Measurements from ENCODE around the gene TAF8.

TAF8 gene

GRCh38 chr6:42125663-42126062 is 75.3 kb downstream of the TAF8 start:
- DNase-seq: no peak

DNA sequence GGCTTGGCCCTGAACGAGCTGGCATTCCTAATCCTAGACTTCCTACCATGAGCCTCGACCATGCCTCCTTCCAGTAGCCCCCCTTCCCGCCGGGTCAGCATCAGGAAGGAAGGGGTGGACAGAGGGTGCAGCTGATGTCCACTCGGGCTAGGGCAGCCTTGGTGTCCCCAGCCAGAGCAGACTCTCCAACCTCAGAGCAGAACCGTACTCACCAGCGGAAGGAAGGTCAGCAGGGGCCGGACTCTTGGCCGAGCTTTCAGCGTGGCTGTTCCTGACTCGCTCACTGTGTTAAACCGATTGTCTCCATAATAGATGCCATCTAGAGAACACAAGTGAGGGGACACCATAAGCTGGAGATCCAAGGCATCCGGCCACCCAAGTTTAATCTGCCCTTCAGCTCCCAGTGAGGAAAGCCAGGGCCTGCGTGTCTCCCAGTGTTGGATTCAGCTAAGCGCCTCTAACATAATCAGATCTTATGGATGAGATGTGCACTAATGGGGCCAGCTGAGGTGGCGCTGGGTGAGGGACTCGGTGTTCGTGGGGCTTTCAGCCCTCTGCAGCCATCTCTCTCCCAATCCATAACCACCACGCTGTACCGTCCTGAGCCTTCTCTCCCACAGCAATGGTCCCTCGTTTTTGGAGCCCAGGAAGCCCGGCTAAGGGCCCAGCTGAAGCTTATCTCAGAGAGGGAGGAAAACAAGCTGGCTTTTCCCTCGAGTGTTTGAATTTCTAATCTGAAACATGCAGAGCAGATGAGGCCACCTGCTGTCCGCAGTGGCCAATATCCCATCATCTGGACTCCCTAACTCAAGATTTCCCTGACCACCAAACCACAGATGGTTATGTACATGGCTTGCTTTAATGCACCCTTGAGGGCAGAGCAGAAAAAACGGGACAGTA is 78.4 kb downstream of the TAF8 start:
- DNase-seq: no peak

- no peak for DNase-seq
Measured at GRCh38 chr6:42129360-42129676, 79.0 kb downstream of the TAF8 start.

GRCh38 chr6:42131531-42131930 is 81.2 kb downstream of the TAF8 start:
- no peak for DNase-seq

DNA sequence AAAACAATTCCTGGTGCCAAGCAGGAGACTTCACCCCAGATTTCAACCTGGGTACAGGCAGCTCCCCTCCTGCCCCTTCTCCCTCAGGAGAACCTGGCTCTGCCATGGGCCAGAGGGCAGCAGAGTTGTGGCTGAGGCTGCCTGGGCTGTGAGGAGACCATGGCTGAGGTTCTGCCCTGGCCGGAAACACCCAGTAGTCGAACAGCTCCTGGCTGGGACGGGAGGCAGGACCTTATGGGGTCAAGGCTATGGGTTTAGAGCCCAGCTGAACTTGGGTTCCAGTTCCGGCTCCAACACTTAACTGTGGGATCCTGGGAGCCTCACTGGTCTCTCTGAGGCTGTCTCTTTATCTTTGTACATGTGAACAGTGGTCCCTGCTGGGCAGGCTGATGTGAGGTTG is 83.6 kb downstream of the TAF8 start:
- no peak for DNase-seq

DNA sequence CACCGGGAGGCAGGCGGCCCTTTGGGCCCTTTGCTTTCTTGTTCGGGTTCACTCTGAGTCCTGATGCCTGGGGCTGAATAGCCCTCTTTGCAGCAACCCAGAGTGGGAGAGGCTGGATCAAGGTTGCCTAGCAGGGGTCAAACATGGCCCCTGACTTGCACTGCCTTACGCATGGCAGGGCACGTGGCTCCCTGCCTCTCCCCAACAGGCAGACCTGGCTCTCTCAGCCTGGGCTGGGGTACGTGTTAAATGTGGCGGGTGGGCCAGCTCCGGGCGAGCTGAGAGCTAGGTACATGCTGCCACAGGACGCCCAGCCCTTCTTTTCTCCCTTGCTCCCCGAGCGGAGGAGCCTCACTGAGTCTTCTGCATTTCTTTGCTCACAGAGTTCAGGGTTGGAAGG is 84.8 kb downstream of the TAF8 start:
- DNase-seq: no peak

- DNase-seq: no peak
Measured at GRCh38 chr6:42135722-42136121, 85.4 kb downstream of the TAF8 start.

DNA sequence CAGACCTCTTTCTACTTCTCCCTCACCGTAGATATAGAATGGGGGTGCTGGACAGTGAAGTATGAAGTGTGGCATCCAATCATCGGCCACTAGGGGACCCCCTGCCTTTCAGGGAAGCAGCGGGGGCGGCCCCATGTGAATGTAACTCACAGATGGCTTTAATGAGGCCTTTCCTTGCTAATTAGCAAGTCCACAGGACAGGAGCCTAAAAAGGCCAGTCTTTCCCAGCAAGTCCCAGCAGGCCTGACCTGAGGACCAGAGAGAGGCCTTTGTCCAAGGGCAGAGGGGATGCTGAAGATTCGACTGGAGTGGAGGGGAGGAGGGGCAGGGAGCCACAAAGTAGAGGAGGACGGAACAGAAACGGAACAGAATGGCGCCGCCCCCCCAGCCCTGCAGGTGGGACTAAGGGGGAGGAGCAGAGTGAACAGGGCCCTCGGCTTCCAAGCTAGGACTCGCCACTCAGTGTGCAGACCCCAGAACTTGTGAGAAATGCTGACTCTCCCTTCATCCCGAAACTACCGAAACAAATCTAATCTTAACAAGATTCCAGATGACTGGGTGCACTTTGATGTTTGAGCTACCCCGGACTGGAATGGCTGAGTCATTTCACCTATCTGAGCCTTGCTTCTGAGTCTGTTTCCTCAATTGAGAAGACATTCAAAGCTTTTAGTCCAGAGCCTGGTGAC is 86.3 kb downstream of the TAF8 start:
- peak; percentile 74 for DNase-seq
